Keratinocyte (primary cell): ENCODE data around the gene GNAL. TPM values are rescaled to one million over a fixed set of nuclear protein-coding genes. Genes with fewer than 3 reads are reported as not detected.

Experiments used
- DNase-seq: peaks from one replicate; pipeline ENCODE4 v3.0.0-alpha.2; 2011; ENCODE audit warnings: low read depth, missing footprints, low spot score
- FAIRE-seq: peaks from 2 replicates; lab custom pipeline; 2011; peaks lifted over from hg19 to GRCh38; lab: Jason Lieb, UNC
- H2AFZ ChIP-seq: 2 replicates; pipeline ENCODE4 v1.6.0; 2012; ENCODE audit warnings: low read length, control low read depth, inconsistent platforms; ENCODE audit not compliant: control insufficient read depth
- H3K27ac ChIP-seq: 2 replicates; pipeline ENCODE4 v1.5.1; 2011; ENCODE audit warnings: low read length; ENCODE audit not compliant: control insufficient read depth, insufficient read depth
- H3K27me3 ChIP-seq: 3 replicates; pipeline ENCODE4 v1.6.0; 2011; ENCODE audit warnings: low read length; ENCODE audit not compliant: control insufficient read depth, insufficient read depth; ENCODE audit errors: extremely low read depth
- H3K36me3 ChIP-seq, 2 experiments: 2 replicates in 1 of 2; 3 replicates in 1 of 2; pipeline ENCODE4 v1.5.1; 2011; ENCODE audit warnings: low read length in 2 of 2, mild to moderate bottlenecking in 1 of 2; ENCODE audit not compliant: control insufficient read depth in 2 of 2, insufficient read depth in 2 of 2; ENCODE audit errors: extremely low read depth in 1 of 2
- H3K4me1 ChIP-seq: 3 replicates; pipeline ENCODE4 v1.5.1; 2011; ENCODE audit warnings: low read length; ENCODE audit not compliant: control insufficient read depth, insufficient read depth; ENCODE audit errors: extremely low read depth
- H3K4me2 ChIP-seq: 3 replicates; pipeline ENCODE4 v1.6.0; 2011; ENCODE audit warnings: low read depth, low read length; ENCODE audit not compliant: control insufficient read depth, insufficient read depth; ENCODE audit errors: extremely low read depth
- H3K4me3 ChIP-seq, 3 experiments: fragments of 200-600 bp in 1 of 3; sonication (generic) in 1 of 3; 2 replicates in 2 of 3; 3 replicates in 1 of 3; pipeline ENCODE4 v1.5.1; 2011 to 2016; ENCODE audit warnings: low read length in 3 of 3, mild to moderate bottlenecking in 3 of 3, control low read depth in 2 of 3, inconsistent platforms in 1 of 3, low read depth in 1 of 3, mixed read lengths in 1 of 3, mixed run types in 1 of 3, moderate library complexity in 1 of 3; ENCODE audit not compliant: control insufficient read depth in 2 of 3, insufficient read depth in 2 of 3; ENCODE audit errors: extremely low read depth in 1 of 3
- H3K79me2 ChIP-seq: 2 replicates; pipeline ENCODE4 v1.6.0; 2012; ENCODE audit warnings: low read length; ENCODE audit not compliant: control insufficient read depth, insufficient read depth
- H3K9ac ChIP-seq: 3 replicates; pipeline ENCODE4 v1.6.0; 2011; ENCODE audit warnings: low read length; ENCODE audit not compliant: control insufficient read depth, insufficient read depth; ENCODE audit errors: extremely low read depth
- H3K9me1 ChIP-seq: 3 replicates; pipeline ENCODE4 v1.6.0; 2011; ENCODE audit warnings: low read length; ENCODE audit not compliant: control insufficient read depth, insufficient read depth; ENCODE audit errors: extremely low read depth
- H3K9me3 ChIP-seq: 2 replicates; pipeline ENCODE4 v1.5.1; 2012; ENCODE audit warnings: low read depth, low read length; ENCODE audit not compliant: control insufficient read depth
- H4K20me1 ChIP-seq: 3 replicates; pipeline ENCODE4 v1.6.0; 2011; ENCODE audit warnings: low read length; ENCODE audit not compliant: control insufficient read depth, insufficient read depth; ENCODE audit errors: extremely low read depth
- EZH2 ChIP-seq: IDR thresholded peaks from one replicate; pipeline ENCODE4 v1.6.1; 2012; ENCODE audit warnings: inconsistent platforms, mild to moderate bottlenecking, low read length, moderate library complexity
- dilution Hi-C: fragments of 300-500 bp; cut with MboI; formaldehyde crosslinking; loops from one replicate; pipeline ENCODE4 v1.7.0; 2020; ENCODE audit warnings: low sequenced_read_pairs; ENCODE audit not compliant: extremely low pct_ligation_motif_present
- polyA plus RNA-seq, 5 experiments: library from polyadenylated mRNA; depleted of rRNA in 3 of 5; stranded (reverse) in 3 of 5; stranded (forward) in 1 of 5; unstranded in 1 of 5; fragments of >200 nt; gene quantifications; 1 replicate in 1 of 5; 2 replicates in 3 of 5; 3 replicates in 1 of 5; pipeline versions ENCODE4 v1.2.1 to v1.2.3, GENCODE V29; 2011 to 2012; ENCODE audit warnings: missing spikeins in 2 of 5, low read depth in 1 of 5, low replicate concordance in 1 of 5
- TF ChIP-seq, protein P1 (sequence below), 3 experiments: IDR thresholded peaks in 1 of 3; conservative IDR thresholded peaks in 1 of 3; optimal IDR thresholded peaks in 1 of 3; 2 replicates in 2 of 3; 3 replicates in 1 of 3; pipeline versions ENCODE3 to v1.5.1; 2011; ENCODE audit warnings: low read length in 3 of 3, mild to moderate bottlenecking in 3 of 3, moderate library complexity in 2 of 3, control low read depth in 1 of 3, inconsistent platforms in 1 of 3; ENCODE audit not compliant: insufficient read depth in 2 of 3; ENCODE audit errors: extremely low read depth in 1 of 3

GNAL gene
- polyA plus RNA-seq, 1 donor (not counting 4 experiments of a cell fraction or from before 2014, with no cell fraction given) = 30.0 TPM

DNA sequence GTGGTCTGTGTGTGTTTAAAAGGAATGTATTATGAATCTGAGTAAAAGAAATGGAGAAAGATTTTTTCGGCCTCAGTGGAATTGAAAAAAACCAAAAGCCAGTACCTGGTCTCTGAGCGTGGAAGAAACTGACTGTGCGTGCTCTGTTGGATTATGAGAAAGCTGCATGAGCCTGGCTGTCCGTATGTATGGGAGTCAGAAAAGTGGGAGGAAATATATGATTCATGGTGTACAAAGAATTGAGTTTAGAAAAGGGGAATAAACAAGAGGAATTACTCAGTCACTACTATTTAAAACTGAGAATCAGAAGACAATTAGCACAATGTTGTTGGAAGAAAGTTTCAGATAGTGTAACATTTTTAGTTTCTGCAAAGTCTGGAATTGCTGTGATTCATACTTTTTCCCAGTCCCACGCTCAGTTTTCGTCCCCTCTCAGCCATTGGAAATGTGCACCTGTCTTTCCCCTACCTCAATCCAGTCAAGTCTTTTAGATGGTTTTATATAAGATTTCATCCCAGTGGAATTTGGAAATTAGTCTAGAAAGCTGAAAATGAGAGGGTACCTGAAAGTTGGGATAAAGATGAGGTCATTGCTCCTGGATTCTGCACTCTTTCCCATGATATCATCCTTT, 95.7 kb downstream of the GNAL start:
- TF ChIP-seq, protein P1, sequence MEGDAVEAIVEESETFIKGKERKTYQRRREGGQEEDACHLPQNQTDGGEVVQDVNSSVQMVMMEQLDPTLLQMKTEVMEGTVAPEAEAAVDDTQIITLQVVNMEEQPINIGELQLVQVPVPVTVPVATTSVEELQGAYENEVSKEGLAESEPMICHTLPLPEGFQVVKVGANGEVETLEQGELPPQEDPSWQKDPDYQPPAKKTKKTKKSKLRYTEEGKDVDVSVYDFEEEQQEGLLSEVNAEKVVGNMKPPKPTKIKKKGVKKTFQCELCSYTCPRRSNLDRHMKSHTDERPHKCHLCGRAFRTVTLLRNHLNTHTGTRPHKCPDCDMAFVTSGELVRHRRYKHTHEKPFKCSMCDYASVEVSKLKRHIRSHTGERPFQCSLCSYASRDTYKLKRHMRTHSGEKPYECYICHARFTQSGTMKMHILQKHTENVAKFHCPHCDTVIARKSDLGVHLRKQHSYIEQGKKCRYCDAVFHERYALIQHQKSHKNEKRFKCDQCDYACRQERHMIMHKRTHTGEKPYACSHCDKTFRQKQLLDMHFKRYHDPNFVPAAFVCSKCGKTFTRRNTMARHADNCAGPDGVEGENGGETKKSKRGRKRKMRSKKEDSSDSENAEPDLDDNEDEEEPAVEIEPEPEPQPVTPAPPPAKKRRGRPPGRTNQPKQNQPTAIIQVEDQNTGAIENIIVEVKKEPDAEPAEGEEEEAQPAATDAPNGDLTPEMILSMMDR (optimal IDR thresholded peaks at IDR 0.05 in 1 of 3, IDR thresholded peaks at IDR 0.05 in 1 of 3, conservative IDR thresholded peaks at IDR 0.05 in 1 of 3; ENCODE audit: extremely low read depth in 1 of 3, insufficient read depth in 2 of 3, low read length in 3 of 3) = no peak
- no peak for TF ChIP-seq EZH2
- no peaks in the 10 kb centered on the region for H3K9me3 ChIP-seq
- dilution Hi-C loops = no loop called here
- no peak overlapping the region for H2AFZ ChIP-seq
- no peaks in the 10 kb centered on the region for H3K27me3 ChIP-seq
- no peaks in the 10 kb centered on the region for H3K79me2 ChIP-seq
- no peak overlapping the region for H3K4me3 ChIP-seq
- H3K36me3 ChIP-seq = no peaks in the 10 kb centered on the region
- FAIRE-seq = no peak
- H3K4me1 ChIP-seq = peaks cover 3% of the 10 kb centered on the region
- no peaks in the 10 kb centered on the region for H4K20me1 ChIP-seq
- DNase-seq = no peak
- no peak overlapping the region for H3K27ac ChIP-seq
- no peak overlapping the region for H3K9ac ChIP-seq
- H3K4me2 ChIP-seq = no peak overlapping the region
- H3K9me1 ChIP-seq = no peaks in the 10 kb centered on the region

DNA sequence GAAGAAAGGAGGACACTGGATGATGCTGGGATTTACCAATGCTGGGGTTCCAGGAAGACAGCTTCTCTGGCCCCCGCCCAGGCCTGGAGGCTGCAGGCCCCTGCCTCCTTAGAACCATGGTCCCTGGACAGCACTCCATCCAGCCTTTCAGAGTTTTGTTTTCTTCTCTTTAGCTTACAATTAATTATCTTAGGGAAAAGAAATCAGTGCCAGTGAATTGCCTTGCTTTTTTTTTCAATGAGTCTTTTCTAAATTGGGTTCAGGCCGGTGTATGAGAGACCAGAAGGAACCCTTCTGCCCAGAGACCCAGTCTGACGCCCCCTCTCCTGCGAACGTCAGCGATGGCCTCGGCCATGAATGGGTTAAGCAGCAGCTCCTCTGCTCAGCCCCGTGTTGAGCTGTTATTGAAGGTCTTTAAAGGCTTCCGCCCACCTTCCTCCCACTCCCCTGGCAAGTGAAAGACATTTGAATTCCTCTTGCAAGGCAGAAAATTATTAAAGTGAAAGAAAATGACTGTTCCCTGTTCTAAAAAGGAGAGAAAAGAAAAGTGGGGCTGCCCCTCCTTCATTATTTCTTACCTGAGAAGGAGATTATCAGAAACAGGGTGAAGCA, 96.5 kb downstream of the GNAL start:
- H3K27me3 ChIP-seq = no peaks in the 10 kb centered on the region
- no peak overlapping the region for H2AFZ ChIP-seq
- H3K4me1 ChIP-seq = peaks cover 3% of the 10 kb centered on the region
- TF ChIP-seq, protein P1 (optimal IDR thresholded peaks at IDR 0.05 in 1 of 3, IDR thresholded peaks at IDR 0.05 in 1 of 3, conservative IDR thresholded peaks at IDR 0.05 in 1 of 3; ENCODE audit: extremely low read depth in 1 of 3, insufficient read depth in 2 of 3, low read length in 3 of 3) = no peak
- no peak for TF ChIP-seq EZH2
- DNase-seq = no peak
- no peak overlapping the region for H3K4me3 ChIP-seq
- no peak overlapping the region for H3K9ac ChIP-seq
- no peaks in the 10 kb centered on the region for H3K79me2 ChIP-seq
- no peak for FAIRE-seq
- H3K4me2 ChIP-seq = no peak overlapping the region
- dilution Hi-C loops = no loop called here
- H3K27ac ChIP-seq = no peak overlapping the region
- no peaks in the 10 kb centered on the region for H3K9me1 ChIP-seq
- H4K20me1 ChIP-seq = no peaks in the 10 kb centered on the region
- no peaks in the 10 kb centered on the region for H3K9me3 ChIP-seq
- no peaks in the 10 kb centered on the region for H3K36me3 ChIP-seq
